HG03354 (cell line): Measurements from ENCODE around the gene EEF2K.

ENCODE experiments used
- ATAC-seq: cut with Tn5 transposase; IDR thresholded peaks from one replicate; pipeline ENCODE4 v1.9.1; 2021; ENCODE audit warnings: mild to moderate bottlenecking; ENCODE audit not compliant: unreplicated experiment, poor library complexity, severe bottlenecking

The EEF2K gene

GRCh38 chr16:22324787-22325597, 118.9 kb downstream of the EEF2K start:
- no peak for ATAC-seq

DNA sequence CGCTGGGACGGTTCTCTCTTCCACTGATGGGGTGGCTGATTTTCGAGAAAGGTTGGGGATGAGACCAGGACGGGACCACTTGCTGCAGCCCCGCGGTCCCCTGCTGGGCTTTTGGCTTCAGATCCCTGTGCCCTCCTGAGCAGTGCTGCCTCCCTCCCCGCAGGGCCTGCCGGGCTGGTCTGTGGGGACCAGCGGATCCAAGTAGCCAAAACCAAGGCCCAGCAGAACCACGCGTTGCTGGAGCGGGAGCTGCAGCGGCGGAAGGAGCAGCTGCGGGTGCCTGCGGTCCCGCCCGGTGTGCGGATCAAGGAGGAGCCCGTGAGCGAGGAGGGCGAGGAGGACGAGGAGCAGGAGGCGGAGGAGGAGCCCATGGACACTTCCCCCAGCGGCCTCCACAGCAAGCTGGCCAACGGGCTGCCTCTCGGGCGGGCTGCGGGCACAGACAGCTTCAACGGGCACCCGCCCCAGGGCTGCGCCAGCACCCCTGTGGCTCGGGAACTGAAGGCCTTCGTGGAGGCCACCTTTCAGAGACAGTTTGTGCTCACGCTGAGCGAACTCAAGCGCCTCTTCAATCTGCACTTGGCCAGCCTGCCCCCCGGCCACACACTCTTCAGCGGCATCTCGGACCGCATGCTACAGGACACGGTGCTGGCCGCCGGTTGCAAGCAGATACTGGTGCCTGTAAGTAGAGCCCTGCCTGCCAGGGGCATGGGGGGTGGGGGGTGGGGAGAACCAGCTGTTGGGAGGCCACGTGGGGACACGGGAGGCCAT, 119.7 kb downstream of the EEF2K start:
- no peak for ATAC-seq

- ATAC-seq: no peak
Measured at GRCh38 chr16:22326369-22326652, 120.2 kb downstream of the EEF2K start.

GRCh38 chr16:22326771-22327445, 120.8 kb downstream of the EEF2K start:
- no peak for ATAC-seq

DNA sequence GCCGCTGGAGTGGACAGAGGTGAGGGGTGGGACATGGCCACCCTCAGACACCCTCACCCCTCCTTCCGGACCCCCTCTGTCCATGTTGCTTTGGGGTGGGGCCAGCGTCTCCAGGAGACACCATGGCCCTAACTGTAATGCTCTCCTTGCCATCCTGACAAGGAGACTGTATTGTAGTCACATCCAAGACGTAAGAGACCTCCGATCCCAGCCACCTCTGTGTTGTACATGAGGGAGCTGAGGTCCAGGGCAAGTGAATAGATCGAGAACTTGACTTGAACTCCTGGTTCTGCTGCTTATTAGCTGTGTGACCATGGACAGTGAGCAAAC, 121.3 kb downstream of the EEF2K start:
- ATAC-seq: no peak

DNA sequence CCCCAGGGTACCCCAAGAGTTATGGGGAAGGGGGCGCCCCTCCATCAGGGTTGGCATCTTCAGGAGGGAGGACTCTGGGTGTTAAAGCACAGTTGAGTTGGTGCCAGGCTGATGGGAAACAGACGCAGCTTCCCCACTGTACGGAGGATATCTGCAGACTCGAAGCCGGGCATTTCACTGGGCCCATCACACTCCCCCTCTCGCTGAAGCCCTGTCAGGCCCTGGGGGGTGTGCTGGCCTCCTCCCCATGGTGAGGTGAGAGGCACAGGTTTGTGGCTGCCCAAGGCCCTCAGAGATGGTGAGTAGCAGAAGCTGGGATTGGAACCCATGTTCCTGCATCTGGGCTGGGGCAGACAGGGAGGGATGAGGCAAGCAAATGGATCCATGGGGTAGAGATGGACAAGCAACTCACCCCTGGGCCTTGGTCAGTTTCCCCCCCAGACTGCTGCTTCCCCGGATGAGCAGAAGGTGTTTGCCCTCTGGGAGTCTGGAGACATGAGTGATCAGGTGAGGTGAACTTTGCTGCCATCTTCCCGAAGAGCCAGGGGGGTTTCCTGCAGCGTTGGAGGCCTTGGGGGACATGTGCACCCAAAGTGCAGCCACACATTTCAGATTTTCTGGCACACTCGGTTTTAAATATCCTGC, 122.1 kb downstream of the EEF2K start:
- no peak for ATAC-seq

- no peak for ATAC-seq
Measured at GRCh38 chr16:22329199-22329695, 123.2 kb downstream of the EEF2K start.

DNA sequence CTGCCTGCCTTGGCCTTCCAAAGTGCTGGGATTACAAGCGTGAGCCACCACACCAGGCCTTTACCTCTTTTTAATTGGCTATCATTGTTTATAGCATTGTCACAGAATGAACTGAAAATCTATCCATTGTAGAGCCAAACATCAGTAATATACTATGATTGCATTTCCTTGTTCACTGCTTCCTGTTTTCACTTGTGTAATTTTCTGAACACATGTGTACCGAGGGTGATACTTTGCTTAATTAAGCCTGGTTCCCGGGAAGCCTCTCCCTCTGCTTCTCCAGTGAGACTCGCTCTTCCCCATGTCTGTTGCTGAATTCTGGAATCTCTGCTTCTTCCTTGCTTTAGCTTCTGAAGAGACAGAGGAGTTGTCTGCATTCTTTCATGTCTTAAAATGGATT, 124.2 kb downstream of the EEF2K start:
- no peak for ATAC-seq

DNA sequence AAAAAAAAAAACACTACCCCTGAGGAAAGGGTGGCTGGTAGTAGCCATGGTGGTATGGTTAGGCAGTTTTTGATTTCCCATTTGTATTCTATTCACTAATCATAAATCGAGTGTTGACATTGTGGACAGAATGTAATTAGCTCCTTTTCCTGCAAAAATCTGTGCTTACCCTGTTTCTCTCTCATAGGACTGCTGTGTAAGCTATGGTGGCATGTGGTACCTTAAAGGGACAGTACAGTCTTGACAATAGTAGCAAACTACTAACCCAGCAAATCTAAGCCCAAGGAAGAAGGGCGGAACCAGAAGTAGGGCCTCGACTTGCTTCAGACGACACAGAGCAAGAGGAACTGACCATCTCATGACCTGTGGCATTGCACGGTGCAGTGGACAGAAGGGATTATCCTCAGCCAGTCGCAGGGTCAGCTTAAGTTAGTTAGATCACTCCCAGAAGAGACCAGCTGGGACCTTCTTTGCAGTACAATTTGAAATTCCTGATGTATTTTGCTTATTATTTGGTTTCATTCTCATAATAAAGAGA, 127.4 kb downstream of the EEF2K start:
- no peak for ATAC-seq

DNA sequence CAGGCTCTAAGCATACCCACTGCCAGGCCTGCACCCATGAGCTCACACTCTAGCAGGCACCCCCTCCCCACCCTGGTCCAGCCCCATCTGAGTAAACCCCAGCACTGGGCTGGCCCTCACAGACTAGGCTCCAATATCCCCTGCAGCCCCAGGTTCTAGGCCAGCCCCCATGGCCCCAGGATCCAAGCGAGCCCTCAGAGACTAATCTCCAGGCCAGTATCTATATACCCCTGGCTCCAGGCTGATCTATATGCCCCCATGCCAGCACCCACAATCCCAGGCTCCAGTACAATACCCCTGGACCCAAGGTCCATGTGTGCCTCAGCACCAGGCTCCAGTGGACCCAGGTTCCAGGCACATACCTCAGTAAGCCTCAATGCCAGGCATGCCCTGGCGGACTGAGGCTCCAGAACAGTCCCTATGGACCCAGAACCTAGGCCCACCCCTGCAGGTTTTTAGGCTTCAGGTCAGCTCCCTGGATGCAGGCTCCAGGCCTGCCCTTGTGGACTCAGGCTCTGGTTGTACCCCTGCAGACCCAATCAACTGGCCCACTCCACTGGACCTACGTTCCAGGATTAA, 129.7 kb downstream of the EEF2K start:
- ATAC-seq: no peak

GRCh38 chr16:22336581-22336980, 130.5 kb downstream of the EEF2K start:
- no peak for ATAC-seq

- ATAC-seq: no peak
Measured at GRCh38 chr16:22337045-22337444, 131.0 kb downstream of the EEF2K start.

- ATAC-seq: no peak
Measured at GRCh38 chr16:22337849-22338635, 132.0 kb downstream of the EEF2K start.
